Fibroblast of gingiva (primary cell): Measurements from ENCODE around the gene TMEM9B.
"Not testable (repeated sequence)": the region's sequence is repeated elsewhere in the genome, so short reads cannot be mapped to it uniquely, and the experiment has no call there.

Source experiments
- DNase-seq: peaks from one replicate; pipeline ENCODE4 v3.0.0-alpha.2; 2011; ENCODE audit warnings: low read depth

Gene TMEM9B

DNA sequence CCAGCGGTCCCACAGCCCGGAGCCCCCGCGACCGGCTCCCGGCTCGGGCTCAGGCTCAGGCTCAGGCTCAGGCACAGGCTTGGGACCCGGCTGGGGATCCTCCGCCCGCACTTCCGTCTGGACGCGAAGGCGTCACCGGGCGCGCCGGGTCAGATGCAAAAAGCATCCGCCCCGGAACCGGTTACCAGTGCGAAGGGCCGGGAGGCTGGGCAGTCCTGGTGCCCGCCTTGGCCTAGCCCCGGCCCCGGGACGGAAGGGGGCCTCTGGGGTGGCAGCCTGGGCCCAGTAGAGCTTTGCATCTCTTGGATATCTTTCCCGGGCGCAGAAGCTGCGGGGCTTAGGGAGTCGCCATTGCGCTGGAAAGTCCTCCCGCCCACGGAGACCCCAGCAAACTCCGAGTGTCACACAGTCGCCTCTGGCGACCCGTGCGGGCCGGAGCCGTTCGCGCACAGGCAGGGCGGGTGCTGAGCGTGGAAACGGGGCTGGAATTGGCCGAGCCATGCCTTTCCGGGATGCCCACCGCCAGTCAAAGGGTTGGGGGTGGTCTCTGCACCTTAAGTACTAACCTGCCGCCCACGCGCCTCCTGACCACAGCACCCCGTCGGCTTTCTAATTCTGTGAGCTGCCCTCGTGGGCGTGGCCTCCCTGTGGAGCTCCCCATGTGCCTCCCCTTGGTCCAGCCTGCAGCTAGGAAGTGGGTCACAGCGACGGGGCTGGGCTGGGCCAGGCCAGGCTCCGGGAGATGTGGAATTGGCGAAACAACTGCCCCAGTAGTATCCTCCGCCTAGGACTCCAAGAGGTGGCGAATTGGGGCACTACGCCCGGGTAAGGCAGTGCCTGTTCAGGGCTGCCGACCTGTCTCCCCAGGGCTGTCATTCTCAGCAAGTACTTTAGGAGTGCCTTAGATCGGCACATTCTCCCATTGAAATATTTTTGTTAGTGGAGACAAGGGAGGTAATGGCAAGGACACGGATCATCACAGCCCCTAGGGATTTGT lies at the start of gene TMEM9B:
Gene TMEM9B, minus strand, starts transcription at position 119 of the 997 bp plus-strand sequence. CDS start 129 bp downstream, outside the sequence.
- peak; percentile 87 for DNase-seq

DNA sequence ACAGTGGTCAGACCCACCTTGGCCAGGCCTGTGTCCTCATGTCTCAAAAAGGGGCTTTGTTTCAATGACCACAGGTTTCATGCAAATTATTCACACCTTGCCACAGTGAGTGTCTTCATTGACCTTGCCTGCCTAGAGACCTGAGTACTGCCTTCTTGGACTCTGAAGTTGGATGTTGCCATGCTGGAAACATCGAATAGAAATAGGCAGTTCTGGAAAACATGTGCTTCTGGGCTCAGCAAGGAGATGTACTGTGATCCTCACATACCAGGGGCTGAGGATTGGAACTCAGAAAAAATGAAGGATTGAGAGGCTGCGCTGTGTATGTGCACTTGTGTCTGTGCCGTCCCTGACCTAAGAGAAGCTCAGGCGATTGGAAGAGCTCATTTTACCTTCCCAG lies 49.1 kb upstream of the TMEM9B start:
- DNase-seq: no peak

DNA sequence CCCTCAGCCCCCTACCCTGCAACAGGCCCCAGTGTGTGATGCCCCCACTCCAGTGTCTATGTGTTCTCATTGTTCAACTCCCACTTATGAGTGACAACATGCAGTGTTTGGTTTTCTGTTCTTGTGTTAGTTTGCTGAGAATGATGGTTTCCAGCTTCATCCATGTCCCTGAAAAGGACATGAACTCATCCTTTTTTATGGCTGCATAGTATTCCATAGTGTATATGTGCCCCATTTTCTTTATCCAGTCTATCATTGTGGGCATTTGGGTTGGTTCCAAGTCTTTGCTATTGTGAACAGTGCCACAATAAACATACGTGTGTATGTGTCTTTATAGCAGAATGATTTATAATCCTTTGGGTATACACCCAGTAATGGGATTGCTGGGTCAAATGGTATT lies 45.3 kb upstream of the TMEM9B start:
- DNase-seq: not testable (repeated sequence)

DNA sequence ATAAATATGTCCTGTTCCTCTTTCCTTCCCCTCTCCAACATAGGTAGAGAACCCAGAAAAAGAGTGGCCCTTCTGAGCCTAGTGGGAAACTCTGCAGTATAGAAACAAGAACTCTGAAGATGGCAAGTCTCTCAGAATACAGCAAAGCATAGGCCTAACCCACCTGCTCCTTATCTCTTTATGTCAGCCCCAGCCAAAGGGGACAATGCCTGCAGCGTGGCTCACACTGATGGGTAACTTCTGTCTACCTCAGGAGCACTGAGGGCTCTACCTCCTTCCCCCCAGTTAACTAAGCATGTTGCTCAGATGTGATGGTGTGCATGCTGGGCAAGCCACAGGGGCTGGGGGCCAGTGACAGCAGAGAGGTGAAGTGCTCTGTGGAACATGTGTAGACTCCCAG lies 44.4 kb upstream of the TMEM9B start:
- no peak for DNase-seq

DNA sequence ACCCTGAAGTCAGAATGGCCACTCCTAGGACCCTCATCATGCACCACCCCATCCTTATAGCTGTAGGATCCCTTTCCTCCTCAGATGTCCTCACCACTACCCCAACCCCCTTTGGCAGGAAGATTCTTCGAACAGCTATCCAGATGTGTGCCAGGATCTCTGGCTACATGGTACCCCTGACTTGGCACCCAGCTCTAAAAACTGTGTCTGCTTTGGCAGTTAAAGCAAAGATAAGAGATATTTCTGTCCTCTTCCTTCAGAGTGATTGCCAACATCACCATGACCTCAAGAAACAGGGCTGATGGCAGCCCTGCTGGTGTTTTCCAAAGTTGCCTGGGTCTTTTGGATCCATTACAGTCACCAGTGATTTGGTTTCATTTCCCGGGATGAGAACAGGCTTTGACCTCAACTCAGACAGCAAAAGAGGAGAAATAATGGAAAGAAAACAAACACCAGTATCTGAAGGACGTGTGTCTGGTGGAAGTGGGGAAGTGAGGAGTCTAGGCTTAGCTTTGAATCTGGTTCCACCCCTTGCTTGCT lies 43.8 kb upstream of the TMEM9B start:
- DNase-seq: no peak

DNA sequence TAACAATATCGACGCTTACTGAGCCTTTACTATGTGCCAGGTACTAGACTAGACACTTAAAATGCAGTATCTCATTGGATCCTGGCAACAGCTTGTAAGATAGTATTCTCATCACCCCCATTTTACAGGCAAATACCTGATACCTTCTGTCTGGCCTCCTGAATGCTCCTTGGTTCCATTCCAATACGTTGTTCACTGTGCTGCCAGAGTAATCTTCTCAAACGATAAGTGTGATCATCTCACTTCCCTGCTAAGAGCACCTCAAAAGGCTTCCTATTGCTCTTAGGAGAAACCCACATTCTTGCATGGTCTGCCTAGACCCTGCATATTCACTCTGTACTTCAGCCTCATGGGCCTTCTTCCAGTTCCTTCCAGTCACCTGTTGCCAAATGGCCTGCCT lies 40.8 kb upstream of the TMEM9B start:
- DNase-seq: no peak

DNA sequence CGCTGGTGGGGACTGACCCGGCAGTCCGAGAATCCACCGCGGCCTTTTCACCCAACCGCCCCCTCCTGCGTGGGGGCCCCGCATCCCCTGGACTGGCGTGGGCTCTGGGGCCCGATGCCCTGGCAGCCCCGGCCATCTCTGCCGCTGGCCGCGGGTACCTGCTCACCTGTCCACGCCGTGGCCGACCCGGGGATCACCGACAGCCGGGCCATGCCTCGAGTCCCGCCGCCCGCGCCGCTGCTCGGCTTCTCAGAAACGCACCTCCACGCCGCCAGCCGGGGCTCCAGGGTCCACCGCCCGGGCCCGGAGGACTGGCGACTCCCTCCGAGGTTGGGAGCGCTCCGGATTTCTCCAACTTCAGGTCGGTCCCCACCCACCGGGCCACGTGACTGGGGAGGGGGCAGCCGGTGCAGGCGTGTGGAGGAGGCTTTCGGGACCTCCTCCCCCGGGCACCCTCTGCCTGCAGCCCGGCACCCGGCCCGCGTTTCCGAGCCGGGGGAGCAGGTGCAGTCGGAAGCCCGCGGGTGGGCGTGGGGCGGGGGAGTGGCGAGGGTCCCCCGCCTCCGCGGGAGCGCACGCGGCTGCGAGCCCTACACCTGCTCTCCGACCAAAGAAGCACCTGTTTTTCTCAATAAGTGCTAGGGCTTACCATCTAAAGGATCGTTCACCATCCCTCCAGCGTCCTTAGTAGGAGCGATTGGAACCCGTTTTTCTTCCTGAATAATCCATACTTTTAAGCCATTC lies 40.1 kb upstream of the TMEM9B start:
- DNase-seq: no peak

DNA sequence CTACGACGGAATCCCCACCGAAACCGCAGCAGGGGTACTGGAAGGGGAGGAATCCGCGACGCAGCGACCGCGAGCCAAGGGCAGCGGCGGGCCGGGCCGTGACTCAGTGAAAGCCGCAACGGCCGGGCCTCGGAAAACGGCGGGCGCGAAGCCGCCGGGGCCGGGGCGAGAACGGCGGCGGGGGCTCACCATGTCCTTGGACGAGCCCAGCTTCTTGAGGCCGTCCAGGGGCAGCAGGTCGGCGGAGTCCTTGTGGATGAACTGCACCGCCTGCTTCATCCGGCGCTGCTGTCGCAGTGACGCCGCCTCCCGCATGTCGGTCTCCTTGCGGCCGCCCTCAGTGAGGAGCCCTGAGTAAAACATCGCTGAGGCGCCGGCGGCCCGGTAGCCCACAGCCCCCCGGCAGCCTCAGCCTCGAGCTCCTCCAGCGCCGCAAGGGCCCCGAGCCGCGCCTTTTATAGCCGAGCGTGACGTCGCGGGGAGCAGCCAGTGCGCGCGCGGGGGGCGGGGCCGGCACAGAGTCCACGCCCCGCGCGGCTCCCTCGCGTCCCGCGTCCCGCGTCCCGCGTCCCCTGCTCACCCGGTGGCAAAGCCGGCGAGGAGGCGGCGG lies 39.4 kb upstream of the TMEM9B start, which contains the start of gene NRIP3:
Gene NRIP3, minus strand, starts transcription at position 429 of the 610 bp plus-strand sequence. Its CDS starts 66 bp downstream, at position 363.
- peak; percentile 24 for DNase-seq

DNA sequence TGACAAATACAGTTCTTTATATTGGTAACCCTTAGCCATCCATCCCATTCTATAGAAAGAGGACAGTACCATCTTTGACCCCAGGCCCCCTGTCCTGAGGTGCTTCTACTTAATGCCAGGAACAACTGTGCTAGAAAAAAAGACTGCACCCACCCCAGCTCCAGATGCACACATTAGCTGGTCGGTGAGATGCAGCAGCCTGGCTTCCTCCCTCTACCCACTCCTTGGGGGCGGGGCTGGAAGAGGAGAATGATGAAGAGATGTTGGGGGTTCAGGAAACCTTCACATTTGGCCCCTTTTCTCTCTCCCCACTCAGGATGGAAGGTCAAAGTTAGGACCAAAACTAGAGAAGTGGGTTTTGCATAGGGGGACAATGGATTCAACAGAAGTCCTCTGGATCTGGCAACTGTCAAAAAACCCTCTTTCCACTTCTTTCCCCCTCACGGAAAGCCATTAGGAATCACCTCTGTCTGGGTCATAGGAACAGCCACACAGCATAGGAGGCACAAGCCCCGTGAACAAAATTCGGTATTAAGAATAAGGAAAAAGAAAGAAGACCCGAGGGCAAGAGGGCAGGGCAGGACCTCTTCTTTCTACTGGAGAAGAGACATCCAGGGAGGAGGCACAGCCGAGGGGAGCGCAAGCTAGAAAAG lies 38.8 kb upstream of the TMEM9B start:
- no peak for DNase-seq

DNA sequence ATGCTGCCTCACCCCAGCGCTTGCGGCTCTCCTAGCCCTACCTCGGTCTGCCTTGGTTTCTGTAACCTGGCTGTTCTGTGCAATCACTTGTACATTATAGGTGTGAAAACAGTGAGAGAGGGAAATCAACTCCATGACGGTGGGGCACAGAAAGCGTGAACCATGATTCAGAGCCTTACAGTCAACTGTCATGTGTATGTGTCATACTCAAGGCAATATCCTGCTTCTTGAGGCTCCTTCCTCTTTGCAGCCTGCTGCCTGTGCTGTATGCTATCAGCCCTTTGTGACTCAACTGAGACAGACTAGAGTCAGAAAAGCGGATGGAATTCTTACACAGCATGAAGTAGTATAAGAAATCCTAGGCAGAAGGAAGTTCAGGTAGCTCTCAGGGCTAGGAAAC lies 37.5 kb upstream of the TMEM9B start:
- no peak for DNase-seq

DNA sequence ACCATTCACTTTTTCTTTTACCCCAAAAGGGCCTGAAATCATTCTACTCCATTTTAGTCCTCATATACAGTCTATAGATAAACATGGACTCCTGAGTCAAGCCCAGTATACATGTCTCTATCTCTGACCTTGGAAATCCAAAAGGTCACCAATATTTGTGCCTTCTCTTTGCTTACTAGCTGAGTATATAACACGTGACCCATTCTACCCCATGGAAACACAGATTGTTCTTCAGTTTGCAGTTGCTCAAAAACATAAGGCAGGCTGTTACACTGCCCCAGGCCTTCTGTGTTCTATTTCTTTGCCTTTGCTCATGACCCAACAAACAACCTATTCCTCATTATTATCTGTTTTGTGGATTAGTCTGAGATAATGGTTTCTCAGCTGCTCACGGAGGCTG lies 33.8 kb upstream of the TMEM9B start:
- DNase-seq: no peak

DNA sequence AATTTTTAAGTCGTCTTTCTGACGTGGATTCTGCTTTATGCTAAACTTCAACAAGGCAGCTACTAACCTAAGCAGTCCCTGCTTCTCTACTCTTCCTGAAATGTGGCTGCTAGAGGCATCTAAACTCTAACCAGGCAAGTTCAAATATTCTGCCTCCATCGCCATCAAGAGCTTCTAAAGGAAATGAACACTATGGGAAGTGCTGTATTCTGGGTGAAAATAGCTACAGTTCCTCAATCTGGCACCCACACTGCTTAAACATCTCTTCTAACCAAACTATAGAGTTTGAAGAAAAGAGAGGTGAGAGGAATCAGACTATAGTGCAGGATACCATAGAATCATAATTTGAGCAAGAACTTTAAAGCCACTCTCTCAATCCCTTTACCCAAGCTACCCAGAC lies 33.2 kb upstream of the TMEM9B start:
- DNase-seq: no peak

DNA sequence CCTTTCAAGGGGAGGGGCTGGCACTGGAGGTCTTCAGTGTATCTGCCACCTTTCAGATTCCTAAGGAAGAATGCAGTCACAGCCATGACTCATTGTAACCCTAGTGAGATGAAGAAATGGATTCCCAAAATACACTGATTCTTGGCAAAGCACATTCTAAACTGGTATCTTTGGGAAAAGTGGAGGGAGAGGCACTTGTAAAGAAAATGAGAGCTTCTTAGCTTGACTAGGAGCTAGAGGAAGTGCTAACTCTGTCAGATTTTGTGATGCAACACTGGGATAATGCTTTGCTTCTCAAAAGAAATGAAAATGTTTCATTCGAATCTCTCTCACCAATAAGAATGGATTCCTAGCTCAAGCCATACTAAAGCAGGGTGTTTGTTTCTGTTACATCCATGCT lies 25.2 kb upstream of the TMEM9B start:
- DNase-seq: peak; percentile 41

DNA sequence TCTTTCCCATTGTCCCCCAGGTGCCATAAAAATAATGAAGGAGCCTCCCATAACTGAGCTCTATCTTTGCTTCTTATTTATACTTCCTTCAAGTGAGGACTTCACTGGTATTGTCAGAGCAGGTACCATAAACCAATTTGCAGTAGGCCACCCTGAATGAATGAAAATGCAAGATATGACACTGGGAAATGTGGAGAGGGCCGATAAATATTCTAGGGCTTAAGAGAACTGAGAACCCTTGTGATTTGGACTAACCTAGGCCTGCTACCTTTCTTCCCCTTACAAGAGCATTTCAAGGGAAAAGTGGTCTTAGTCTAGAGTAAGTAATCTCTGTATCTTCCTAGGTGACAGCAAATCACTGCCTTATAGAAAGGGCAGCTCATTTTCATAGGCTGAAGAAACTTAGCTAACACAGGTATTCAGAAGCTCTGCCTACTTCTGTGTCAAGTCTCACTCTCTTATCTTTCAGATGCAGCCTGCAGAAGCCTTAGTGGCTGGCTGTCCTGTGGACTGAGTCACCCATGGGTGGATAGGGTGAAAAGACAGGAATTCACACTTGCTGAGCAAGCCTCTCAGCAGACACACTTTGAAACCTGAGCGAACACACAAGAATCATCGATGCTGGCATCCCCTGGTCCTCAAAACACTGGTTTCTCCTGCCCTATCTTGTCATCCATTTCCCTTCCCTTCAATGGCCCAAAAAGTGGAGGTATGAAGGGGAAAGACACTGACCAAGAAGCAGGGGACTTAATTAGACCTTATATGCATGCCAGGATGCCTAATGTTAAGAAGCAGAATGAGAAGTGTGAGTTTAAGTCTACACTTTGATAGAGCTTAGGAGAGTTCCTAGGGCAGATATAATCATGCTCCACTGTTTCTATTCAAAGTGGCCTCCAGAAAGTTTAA lies 24.3 kb upstream of the TMEM9B start:
- DNase-seq: no peak

DNA sequence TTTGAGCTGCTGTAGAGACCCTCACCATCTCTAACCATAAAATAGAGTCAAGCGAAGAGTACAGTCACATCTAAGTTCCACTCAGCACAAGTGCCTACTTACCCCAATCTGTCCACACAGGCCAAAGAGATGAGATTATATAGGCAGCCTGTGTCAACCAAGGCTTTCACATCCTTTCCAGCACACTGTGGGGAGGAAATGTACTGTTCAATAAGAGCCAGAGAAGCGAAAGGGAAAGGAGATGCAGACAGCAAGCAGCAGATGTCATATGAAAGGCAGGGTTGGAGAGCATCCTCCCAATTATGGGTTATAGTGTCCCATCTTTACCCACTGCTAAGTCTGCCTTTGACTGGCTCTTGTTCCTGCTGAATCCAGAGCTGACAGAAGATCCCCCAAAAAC lies 23.2 kb upstream of the TMEM9B start:
- no peak for DNase-seq

DNA sequence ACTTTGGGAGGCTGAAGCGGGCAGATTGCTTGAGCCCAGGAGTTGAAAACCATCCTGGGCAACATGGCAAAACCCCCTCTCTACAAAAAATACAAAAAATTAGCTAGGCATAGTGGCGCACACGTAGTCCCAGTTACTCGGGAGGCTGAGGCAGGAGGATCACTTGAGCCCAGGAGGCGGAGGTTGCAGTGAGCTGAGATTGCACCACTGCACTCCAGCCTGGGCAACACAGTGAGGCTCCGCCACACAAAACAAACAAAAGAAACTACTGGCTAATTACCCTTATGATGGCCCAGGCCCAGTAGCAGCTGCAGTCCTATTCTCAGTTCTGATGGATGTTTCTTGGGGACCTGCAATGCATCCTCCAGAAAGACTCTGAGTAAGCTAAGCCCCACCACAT lies 22.5 kb upstream of the TMEM9B start:
- DNase-seq: not testable (repeated sequence)

DNA sequence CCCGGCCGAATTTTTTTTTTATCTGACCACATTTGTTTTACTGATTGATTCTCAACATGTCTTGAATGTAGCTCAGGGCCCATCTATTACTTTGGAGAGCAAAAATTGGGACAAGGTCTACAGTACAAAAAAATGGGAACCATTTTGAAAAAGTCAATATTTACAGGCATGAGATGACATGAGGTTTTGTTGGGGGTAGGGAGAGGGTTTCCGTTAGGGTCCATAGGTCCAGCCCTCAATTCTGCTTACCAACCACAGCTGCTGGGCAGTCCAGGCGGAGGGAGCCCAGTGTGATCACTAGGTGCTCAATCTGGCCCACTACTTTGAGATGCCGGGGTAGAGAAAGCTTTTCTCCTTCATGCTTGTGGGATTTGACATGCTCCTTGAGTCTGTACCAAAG lies 21.2 kb upstream of the TMEM9B start:
- no peak for DNase-seq

DNA sequence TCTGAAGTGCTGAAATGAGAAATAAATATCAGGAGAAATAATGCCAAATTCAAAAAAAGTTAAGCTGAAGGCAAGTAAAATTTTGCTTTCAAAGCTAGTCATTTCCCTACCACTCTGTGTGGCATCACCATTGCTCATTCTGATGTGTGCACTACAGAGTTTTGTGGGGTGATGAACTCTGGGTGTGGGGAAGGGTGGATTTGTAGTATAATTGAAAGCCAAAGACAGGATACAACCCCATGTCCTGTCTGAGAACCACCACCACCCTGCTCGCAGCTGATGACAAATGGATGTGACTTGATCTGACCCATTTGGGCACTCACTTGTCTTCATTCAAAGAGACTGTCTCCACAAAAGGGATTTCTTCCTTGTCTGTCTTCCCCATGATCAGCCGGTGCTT lies 19.3 kb upstream of the TMEM9B start:
- DNase-seq: no peak

DNA sequence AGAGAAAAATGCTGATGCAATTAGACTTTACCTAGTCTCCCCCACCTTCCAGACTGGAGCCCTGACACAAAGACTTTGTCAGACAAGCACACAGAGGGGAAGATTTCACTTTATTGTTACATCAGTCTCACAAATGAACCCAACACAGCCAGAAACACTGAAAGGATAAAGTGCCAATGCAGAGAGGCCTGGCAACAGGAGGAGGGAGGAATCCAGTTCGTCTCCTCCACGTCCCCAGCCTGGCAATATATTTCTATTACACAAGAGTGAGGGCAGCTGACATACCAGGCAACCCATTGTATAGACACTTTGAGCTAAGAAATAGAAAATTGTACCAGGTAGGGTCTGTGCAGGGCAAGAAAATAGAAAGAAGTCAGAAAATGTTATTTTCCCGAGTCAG lies 16.2 kb upstream of the TMEM9B start:
- no peak for DNase-seq

DNA sequence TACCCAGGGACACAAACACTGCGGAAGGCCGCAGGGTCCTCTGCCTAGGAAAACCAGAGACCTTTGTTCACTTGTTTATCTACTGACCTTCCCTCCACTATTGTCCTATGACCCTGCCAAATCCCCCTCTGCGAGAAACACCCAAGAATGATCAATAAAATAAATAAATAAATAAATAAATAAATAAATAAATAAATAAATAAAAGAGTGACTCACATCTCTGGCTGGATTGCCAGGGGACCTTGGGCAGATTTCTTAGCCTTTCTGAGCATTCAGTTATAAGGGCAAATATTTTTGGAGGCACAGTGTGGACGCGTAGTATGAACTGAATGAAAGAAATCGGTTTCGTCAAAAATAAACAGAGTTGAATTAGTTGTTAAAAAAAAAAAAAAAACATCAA lies 15.1 kb upstream of the TMEM9B start:
- not testable (repeated sequence) for DNase-seq

DNA sequence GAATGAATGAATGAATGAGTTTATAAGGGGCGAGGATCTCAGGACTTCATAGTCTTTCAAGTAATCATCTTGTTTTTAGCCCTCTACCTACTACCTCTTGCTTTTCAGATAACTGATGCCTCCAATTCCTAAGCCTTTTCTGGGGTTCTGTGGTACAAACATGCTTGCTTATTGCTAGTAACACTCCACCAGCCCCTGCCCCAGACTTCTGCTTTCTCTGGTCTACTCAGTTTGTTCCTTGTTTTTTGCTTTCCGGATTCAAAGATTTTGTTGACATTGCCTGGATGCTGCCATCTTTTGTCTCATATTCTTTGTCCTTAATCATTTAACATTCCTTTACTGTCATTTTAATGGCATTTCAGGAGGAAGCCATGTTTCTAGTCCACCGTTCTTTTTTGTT lies 8.9 kb upstream of the TMEM9B start:
- no peak for DNase-seq
